ENCODE measurements around the gene HINFP. TPM values are rescaled to one million over a fixed set of nuclear protein-coding genes. Genes with fewer than 3 reads are reported as not detected.

Gene HINFP
- total and polyA plus RNA-seq, 9 of the 15 experiments (the other 6 are each of a cell fraction or from before 2014, with no cell fraction given) = 13.8 to 34.1 (median 22.5) TPM

DNA sequence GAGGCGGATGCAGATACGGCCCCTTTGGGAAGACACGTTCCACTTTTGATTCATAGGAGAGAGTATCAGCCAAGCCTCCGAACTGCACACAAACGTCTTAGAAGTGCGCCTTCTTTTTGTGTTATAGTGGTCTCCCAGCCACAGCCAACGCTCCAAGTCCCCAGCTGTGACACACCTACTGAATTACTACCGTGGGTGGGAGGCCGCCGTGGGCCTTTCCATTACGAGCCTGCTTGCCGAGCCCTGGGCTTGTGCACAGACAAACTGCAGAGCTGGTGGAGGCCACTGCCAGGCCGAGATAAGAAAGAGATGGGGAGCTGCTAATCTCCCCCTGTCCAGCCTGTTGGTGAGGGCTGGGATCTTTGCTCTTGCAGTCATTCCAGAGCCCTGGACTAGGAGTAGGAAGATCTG, 35.9 kb upstream of the HINFP start (continued):
- TF ChIP-seq SAP30 (IDR thresholded peaks at IDR 0.05; ENCODE audit: borderline replicate concordance, insufficient read depth, low read depth, low read length, poor library complexity, severe bottlenecking) (no peak), HCFC1 (IDR thresholded peaks at IDR 0.05; ENCODE audit: low read depth, low read length) (no peak), KAT8 (IDR thresholded peaks at IDR 0.05; ENCODE audit: low read depth) (no peak), ZNF347 (CRISPR knock-in tag; IDR thresholded peaks at IDR 0.05; ENCODE audit: low read depth) (no peak), NR0B1 (IDR thresholded peaks at IDR 0.05; ENCODE audit: partially characterized antibody) (no peak), THRAP3 (IDR thresholded peaks at IDR 0.05; ENCODE audit: borderline replicate concordance) (no peak), POLR2B (IDR thresholded peaks at IDR 0.05; ENCODE audit: low read depth, partially characterized antibody) (no peak), TEAD1 (CRISPR knock-in tag; IDR thresholded peaks at IDR 0.05) (peak in 1 of 2 experiments; percentile 71; a peak in 1 of 4 replicates), ZNF668 (CRISPR knock-in tag; IDR thresholded peaks at IDR 0.05) (no peak), HNRNPLL (IDR thresholded peaks at IDR 0.05; ENCODE audit: low read depth, low read length, poor library complexity, severe bottlenecking) (no peak), CHCHD3 (CRISPR knock-in tag; IDR thresholded peaks at IDR 0.05) (no peak), EWSR1 (IDR thresholded peaks at IDR 0.05; ENCODE audit: borderline replicate concordance, low read depth, partially characterized antibody) (no peak), PTTG1 (tag; IDR thresholded peaks at IDR 0.05; ENCODE audit: low read depth) (no peak), LARP7 (IDR thresholded peaks at IDR 0.05) (no peak), CTCFL (IDR thresholded peaks at IDR 0.05; ENCODE audit: borderline replicate concordance, insufficient read depth, low read depth, low read length, poor library complexity, severe bottlenecking) (no peak), TEAD2 (tag; IDR thresholded peaks at IDR 0.05) (no peak), XRCC3 (IDR thresholded peaks at IDR 0.05) (no peak), ZNF239 (CRISPR knock-in tag; IDR thresholded peaks at IDR 0.05) (no peak), ZNF561 (CRISPR knock-in tag; conservative IDR thresholded peaks at IDR 0.05) (no peak), SMAD4 (CRISPR knock-in tag; conservative IDR thresholded peaks at IDR 0.05) (peak; percentile 92), ZNF253 (CRISPR knock-in tag; conservative IDR thresholded peaks at IDR 0.05) (no peak), ZNF212 (CRISPR knock-in tag; IDR thresholded peaks at IDR 0.05) (no peak), ELF4 (CRISPR knock-in tag; IDR thresholded peaks at IDR 0.05) (no peak), ILK (tag; IDR thresholded peaks at IDR 0.05; ENCODE audit: borderline replicate concordance, low read depth) (no peak), THRA (IDR thresholded peaks at IDR 0.05) (no peak), MAFG (tag; conservative IDR thresholded peaks at IDR 0.05) (no peak), RB1 (IDR thresholded peaks at IDR 0.05; ENCODE audit: low read depth) (no peak)
